ENCODE data around the gene RCOR3.
"Not testable (repeated sequence)": the region's sequence is repeated elsewhere in the genome, so short reads cannot be mapped to it uniquely, and the experiment has no call there.

The RCOR3 gene

GRCh38 chr1:211258756-211259637 lies at the start of gene RCOR3:
RCOR3 (plus strand) TSS chr1:211259366; CDS start chr1:211259561, 195 bp downstream.
- peak; percentile 84 for TF ChIP-seq CTCF (IDR thresholded peaks at IDR 0.05; ENCODE audit: extremely low read depth, insufficient read depth, missing control alignments)
- in situ Hi-C loops (cut with MboI; ENCODE audit: low pct_unique_long_range_greater_than_20kb, low sequenced_read_pairs, unreplicated experiment), result no loop called here
- DNase-seq (ENCODE audit: low spot score), result peak; percentile 90

GRCh38 chr1:211210052-211210451 lies 49.1 kb upstream of the RCOR3 start:
- TF ChIP-seq CTCF (IDR thresholded peaks at IDR 0.05; ENCODE audit: extremely low read depth, insufficient read depth, missing control alignments), result no peak
- in situ Hi-C loops (cut with MboI; ENCODE audit: low pct_unique_long_range_greater_than_20kb, low sequenced_read_pairs, unreplicated experiment), result no loop called here
- DNase-seq (ENCODE audit: low spot score), result no peak

GRCh38 chr1:211210965-211211364 lies 48.2 kb upstream of the RCOR3 start:
- in situ Hi-C loops (cut with MboI; ENCODE audit: low pct_unique_long_range_greater_than_20kb, low sequenced_read_pairs, unreplicated experiment), result no loop called here
- no peak for DNase-seq (ENCODE audit: low spot score)
- TF ChIP-seq CTCF (IDR thresholded peaks at IDR 0.05; ENCODE audit: extremely low read depth, insufficient read depth, missing control alignments), result no peak

- TF ChIP-seq CTCF (IDR thresholded peaks at IDR 0.05; ENCODE audit: extremely low read depth, insufficient read depth, missing control alignments), result no peak
- no peak for DNase-seq (ENCODE audit: low spot score)
- in situ Hi-C loops (cut with MboI; ENCODE audit: low pct_unique_long_range_greater_than_20kb, low sequenced_read_pairs, unreplicated experiment), result no loop called here
These were observed 45.5 kb upstream of the RCOR3 start for GRCh38 chr1:211213702-211214101.

- no peak for DNase-seq (ENCODE audit: low spot score)
- in situ Hi-C loops (cut with MboI; ENCODE audit: low pct_unique_long_range_greater_than_20kb, low sequenced_read_pairs, unreplicated experiment), result no loop called here
- no peak for TF ChIP-seq CTCF (IDR thresholded peaks at IDR 0.05; ENCODE audit: extremely low read depth, insufficient read depth, missing control alignments)
These were observed 43.6 kb upstream of the RCOR3 start for GRCh38 chr1:211215577-211215976.

GRCh38 chr1:211217392-211217791 lies 41.8 kb upstream of the RCOR3 start:
- in situ Hi-C loops (cut with MboI; ENCODE audit: low pct_unique_long_range_greater_than_20kb, low sequenced_read_pairs, unreplicated experiment), result no loop called here
- TF ChIP-seq CTCF (IDR thresholded peaks at IDR 0.05; ENCODE audit: extremely low read depth, insufficient read depth, missing control alignments), result no peak

GRCh38 chr1:211222469-211223234 lies 36.5 kb upstream of the RCOR3 start:
- in situ Hi-C loops (cut with MboI; ENCODE audit: low pct_unique_long_range_greater_than_20kb, low sequenced_read_pairs, unreplicated experiment), result not testable (repeated sequence)

More at GRCh38 chr1:211217392-211217791, 41.8 kb upstream of the RCOR3 start:
- no peak for DNase-seq (ENCODE audit: low spot score)

GRCh38 chr1:211228573-211229364 lies 30.4 kb upstream of the RCOR3 start:
- DNase-seq (ENCODE audit: low spot score); in situ Hi-C loops (cut with MboI; ENCODE audit: low pct_unique_long_range_greater_than_20kb, low sequenced_read_pairs, unreplicated experiment): not testable (repeated sequence)

More at GRCh38 chr1:211222469-211223234, 36.5 kb upstream of the RCOR3 start:
- DNase-seq (ENCODE audit: low spot score), result not testable (repeated sequence)
